GM23248 (cell line): ENCODE results near the gene STK32B. TPM values are rescaled to one million over a fixed set of nuclear protein-coding genes. Genes with fewer than 3 reads are reported as not detected.
"Not testable (repeated sequence)": the region's sequence is repeated elsewhere in the genome, so short reads cannot be mapped to it uniquely, and the experiment has no call there.

Source experiments
- DNase-seq: peaks from one replicate; pipeline ENCODE4 v3.0.0-alpha.2; 2015
- H2AFZ ChIP-seq: fragments of 200-600 bp; sonication (generic); 2 replicates; pipeline ENCODE4 v1.6.1; 2016; ENCODE audit warnings: antibody characterized with exemption
- H3F3A ChIP-seq: fragments of 200-600 bp; sonication (generic); 2 replicates; pipeline ENCODE4 v1.6.1; 2016; ENCODE audit warnings: mild to moderate bottlenecking, antibody characterized with exemption, mixed run types; ENCODE audit not compliant: insufficient read depth
- H3K27ac ChIP-seq: fragments of 200-600 bp; sonication (generic); 2 replicates; pipeline ENCODE4 v1.5.1; 2016; ENCODE audit warnings: mild to moderate bottlenecking
- H3K27me3 ChIP-seq: fragments of 200-600 bp; sonication (generic); replicated peaks from 2 replicates; pipeline ENCODE4 v1.6.1; 2016; ENCODE audit warnings: mild to moderate bottlenecking; ENCODE audit not compliant: insufficient read depth
- H3K36me3 ChIP-seq: fragments of 200-600 bp; sonication (generic); 2 replicates; pipeline ENCODE4 v1.6.1; 2016; ENCODE audit warnings: low read depth, mild to moderate bottlenecking
- H3K4me1 ChIP-seq: fragments of 200-600 bp; sonication (generic); 2 replicates; pipeline ENCODE4 v1.6.1; 2016; ENCODE audit warnings: mild to moderate bottlenecking; ENCODE audit not compliant: insufficient read depth
- H3K4me2 ChIP-seq: fragments of 200-600 bp; sonication (generic); one replicate; pipeline ENCODE4 v1.6.1; 2016; ENCODE audit warnings: mild to moderate bottlenecking; ENCODE audit not compliant: unreplicated experiment
- H3K4me3 ChIP-seq: fragments of 200-600 bp; sonication (generic); 2 replicates; pipeline ENCODE4 v1.5.1; 2016; ENCODE audit warnings: mild to moderate bottlenecking
- H3K79me2 ChIP-seq: fragments of 200-600 bp; sonication (generic); 2 replicates; pipeline ENCODE4 v1.6.1; 2016; ENCODE audit warnings: mild to moderate bottlenecking; ENCODE audit not compliant: insufficient read depth
- H3K9ac ChIP-seq: fragments of 200-600 bp; sonication (generic); 2 replicates; pipeline ENCODE4 v1.6.1; 2016; ENCODE audit warnings: mild to moderate bottlenecking
- H3K9me2 ChIP-seq: fragments of 200-600 bp; sonication (generic); 2 replicates; pipeline ENCODE4 v1.6.1; 2016; ENCODE audit warnings: mixed run types, mild to moderate bottlenecking, moderate library complexity; ENCODE audit not compliant: insufficient read depth
- H3K9me3 ChIP-seq: fragments of 200-600 bp; sonication (generic); one replicate; pipeline ENCODE4 v1.6.1; 2017; ENCODE audit warnings: low read depth
- H4K20me1 ChIP-seq: fragments of 200-600 bp; sonication (generic); 2 replicates; pipeline ENCODE4 v1.6.0; 2016; ENCODE audit not compliant: insufficient read depth
- EZH2 ChIP-seq: fragments of 200-600 bp; sonication (generic); IDR thresholded peaks from 2 replicates; pipeline ENCODE4 v1.6.1; 2018; ENCODE audit warnings: antibody characterized with exemption, mild to moderate bottlenecking; ENCODE audit not compliant: insufficient read depth, poor library complexity, severe bottlenecking
- EZH2phosphoT487 ChIP-seq: fragments of 200-600 bp; sonication (generic); IDR thresholded peaks from 2 replicates; pipeline ENCODE4 v1.6.1; 2018; ENCODE audit warnings: antibody characterized with exemption, moderate library complexity, mild to moderate bottlenecking, low read depth; ENCODE audit not compliant: insufficient read depth
- WGBS, 2 experiments: methylation state at CpG; one replicate each; pipeline ENCODE4 v1.1.6; 2015 to 2017; ENCODE audit warnings: low lambda C conversion rate in 2 of 2, low coverage in 1 of 2; ENCODE audit errors: missing lambda C conversion rate in 2 of 2; 5-methylcytosine and 5-hydroxymethylcytosine counted together
- in situ Hi-C: fragments of 300-500 bp; cut with MboI; formaldehyde crosslinking; loops from 2 replicates; pipeline ENCODE4 v1.15.0; 2020
- polyA plus RNA-seq: library from polyadenylated mRNA; unstranded; fragments of >200 nt; fragmentation: Nextera tagmentation; extraction: Ambion mirVana; gene quantifications from 2 replicates; pipeline ENCODE4 v1.2.1, GENCODE V29; 2016
- total RNA-seq: library from RNA; depleted of rRNA; stranded (reverse); fragments of >200 nt; shearing (Covaris generic); gene quantifications from 2 replicates; pipeline ENCODE4 v1.2.3, GENCODE V29; 2014

Gene STK32B
- total and polyA plus RNA-seq, 2 experiments from 2014 or later = 4.9 to 6.1 TPM

DNA sequence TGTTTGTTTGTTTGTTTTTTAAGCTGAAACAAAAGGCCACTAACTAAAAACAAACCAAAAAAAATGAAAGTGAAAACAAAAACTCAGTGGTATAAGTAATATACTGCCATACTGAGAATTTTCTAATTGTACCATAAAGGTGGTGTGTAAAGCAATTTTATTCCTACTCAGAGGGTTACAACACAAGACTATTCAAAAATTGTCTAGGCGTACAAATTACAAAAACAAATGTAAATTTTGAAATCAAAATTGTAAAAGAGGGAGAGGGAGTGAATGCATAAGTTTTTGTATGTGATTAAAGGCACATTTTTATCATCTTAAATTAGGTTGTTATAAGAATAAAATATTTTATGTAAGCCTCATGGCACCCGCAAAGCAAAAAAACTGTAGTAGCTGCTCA lies 232.6 kb downstream of the STK32B start:
- 74% methylated on average over 2 of the region's 2 CpGs for WGBS, 2 experiments
- Histone ChIP-seq H3K9me3 (no peaks in the 10 kb centered on the region), H3K27ac (no peak overlapping the region), H3K4me1 (no peaks in the 10 kb centered on the region), H2AFZ (no peak overlapping the region), H3K4me3 (no peak overlapping the region), H3K27me3 (no peaks in the 10 kb centered on the region), H3K79me2 (no peaks in the 10 kb centered on the region), H4K20me1 (no peaks in the 10 kb centered on the region), H3K9me2 (no peaks in the 10 kb centered on the region), H3K9ac (no peak overlapping the region), H3K4me2 (no peak overlapping the region), H3F3A (no peaks in the 10 kb centered on the region), H3K36me3 (no peaks in the 10 kb centered on the region)
- DNase-seq = no peak
- no peak for TF ChIP-seq EZH2phosphoT487
- no peak for TF ChIP-seq EZH2
- in situ Hi-C loops = no loop called here

DNA sequence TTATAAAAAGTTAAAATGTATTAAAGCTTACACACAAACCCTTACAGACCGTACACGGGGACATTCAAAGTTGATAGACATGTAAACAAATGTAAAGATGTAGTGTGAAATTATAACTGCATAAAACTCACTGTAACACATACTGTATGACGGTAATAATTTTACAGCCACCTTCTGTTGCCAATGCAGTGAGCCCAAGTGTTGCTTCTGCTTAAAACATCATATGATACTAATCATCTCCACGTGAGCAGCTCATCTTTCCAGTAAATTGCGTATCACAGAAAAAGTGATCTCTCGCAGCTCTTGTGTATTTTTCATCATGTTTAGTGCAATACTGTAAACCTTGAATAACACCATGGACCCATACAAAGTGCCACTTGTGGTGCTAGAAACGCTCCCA lies 233.2 kb downstream of the STK32B start:
- Histone ChIP-seq H3K4me1 (no peaks in the 10 kb centered on the region), H3F3A (no peaks in the 10 kb centered on the region), H3K9me2 (no peaks in the 10 kb centered on the region), H3K4me3 (no peak overlapping the region), H4K20me1 (no peaks in the 10 kb centered on the region), H3K27ac (no peak overlapping the region), H3K9ac (no peak overlapping the region), H3K9me3 (no peaks in the 10 kb centered on the region), H3K79me2 (no peaks in the 10 kb centered on the region), H3K27me3 (no peaks in the 10 kb centered on the region), H3K36me3 (no peaks in the 10 kb centered on the region), H3K4me2 (no peak overlapping the region), H2AFZ (no peak overlapping the region)
- in situ Hi-C loops = no loop called here
- 40 to 41% methylated on average over 7 of the region's 7 CpGs for WGBS, 2 experiments
- DNase-seq = no peak
- TF ChIP-seq EZH2 (no peak), EZH2phosphoT487 (no peak)

DNA sequence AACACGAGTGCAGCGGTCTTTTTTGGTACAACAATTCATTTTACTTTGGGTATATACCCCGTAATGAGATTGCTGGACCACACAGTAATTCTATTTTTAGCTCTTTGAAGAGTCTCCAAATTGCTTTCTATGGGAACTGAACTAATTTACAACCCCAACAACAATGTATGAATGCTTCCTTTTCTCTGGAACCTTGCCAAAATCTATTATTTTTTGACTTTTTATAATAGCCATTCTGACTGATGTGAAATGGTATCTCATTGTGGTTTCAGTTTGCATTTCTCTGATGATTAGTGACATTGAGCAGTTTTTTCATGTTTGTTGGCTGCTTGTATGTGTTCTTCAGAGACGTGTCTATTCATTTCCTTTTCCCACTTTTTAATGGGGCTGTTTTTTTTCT lies 240.8 kb downstream of the STK32B start:
- DNase-seq = no peak

DNA sequence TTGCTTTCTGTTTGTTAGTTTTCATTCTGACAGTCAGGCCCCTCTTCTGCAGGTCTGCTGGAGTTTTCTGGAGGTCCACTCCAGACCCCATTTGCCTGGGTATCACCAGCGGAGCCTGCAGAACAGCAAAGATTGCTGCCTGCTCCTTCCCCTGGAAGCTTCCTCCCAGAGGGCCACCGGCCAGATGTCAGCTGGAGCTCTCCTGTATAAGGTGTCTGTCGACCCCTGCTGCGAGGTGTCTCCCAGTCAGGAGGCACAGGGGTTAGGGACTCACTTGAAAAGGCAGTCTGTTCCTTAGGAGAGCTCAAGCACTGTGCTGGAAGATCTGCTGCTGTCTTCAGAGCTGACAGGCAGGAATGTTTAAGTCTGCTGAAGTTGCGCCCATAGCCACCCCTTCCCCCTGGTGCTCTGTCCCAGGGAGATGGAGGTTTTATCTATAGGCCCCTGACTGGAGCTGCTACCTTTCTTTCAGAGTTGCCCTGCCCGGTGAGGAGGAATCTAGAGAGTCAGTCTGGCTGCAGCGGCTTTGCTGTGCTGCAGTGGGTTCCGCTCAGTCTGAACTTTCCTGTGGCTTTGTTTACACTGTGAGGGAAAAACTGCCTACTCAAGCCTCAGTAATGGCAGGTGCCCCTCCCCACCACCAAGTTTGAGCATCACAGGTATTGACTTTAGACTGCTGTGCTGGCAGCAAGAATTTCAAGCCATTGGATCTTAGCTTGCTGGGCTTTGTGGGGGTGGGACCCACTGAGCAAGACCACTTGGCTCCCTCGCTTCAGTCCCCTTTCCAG lies 246.9 kb downstream of the STK32B start:
- H3K9ac ChIP-seq, H3F3A ChIP-seq, in situ Hi-C loops, H3K4me2 ChIP-seq, H3K36me3 ChIP-seq, H3K79me2 ChIP-seq, H3K27me3 ChIP-seq, H3K9me2 ChIP-seq, H3K9me3 ChIP-seq, DNase-seq, H4K20me1 ChIP-seq, H3K4me1 ChIP-seq, H3K27ac ChIP-seq, H3K4me3 ChIP-seq, H2AFZ ChIP-seq: not testable (repeated sequence)
- 58 to 73% methylated on average over 9 of the region's 9 CpGs for WGBS, 2 experiments

More for the DNA sequence above, 240.8 kb downstream of the STK32B start:
- H3K4me2 ChIP-seq = no peak overlapping the region
- H3K9me3 ChIP-seq = no peaks in the 10 kb centered on the region
- no peak overlapping the region for H2AFZ ChIP-seq
- no peaks in the 10 kb centered on the region for H3K36me3 ChIP-seq
- in situ Hi-C loops = no loop called here
- no peak overlapping the region for H3K4me3 ChIP-seq
- no peaks in the 10 kb centered on the region for H4K20me1 ChIP-seq
- H3K79me2 ChIP-seq = no peaks in the 10 kb centered on the region
- no peak overlapping the region for H3K9ac ChIP-seq
- H3F3A ChIP-seq = no peaks in the 10 kb centered on the region
- no peaks in the 10 kb centered on the region for H3K9me2 ChIP-seq
- 51% methylated on average over 4 of the region's 4 CpGs for WGBS, 2 experiments
- no peak overlapping the region for H3K27ac ChIP-seq
- no peaks in the 10 kb centered on the region for H3K4me1 ChIP-seq
- no peaks in the 10 kb centered on the region for H3K27me3 ChIP-seq
- TF ChIP-seq EZH2 (no peak), EZH2phosphoT487 (no peak)

DNA sequence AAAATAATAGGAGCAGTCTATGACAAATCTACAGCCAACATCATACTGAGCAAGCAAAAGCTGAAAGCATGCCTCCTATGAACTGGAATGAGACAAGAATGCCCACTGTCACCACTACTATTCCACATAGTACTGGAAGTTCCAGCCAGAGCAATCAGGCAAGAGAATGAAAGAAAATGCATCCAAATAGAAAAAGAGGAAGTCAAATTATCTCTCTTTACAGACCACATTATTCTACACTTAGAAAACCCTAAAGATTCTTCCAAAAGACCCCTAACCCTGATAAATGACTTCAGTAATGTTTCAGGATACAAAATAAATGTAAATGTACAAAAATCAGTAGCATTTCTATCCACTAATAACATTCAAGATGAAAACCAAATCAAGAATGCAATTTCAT lies 249.0 kb downstream of the STK32B start:
- Histone ChIP-seq H3K9ac (no peak overlapping the region), H3K4me3 (no peak overlapping the region), H3K27ac (no peak overlapping the region), H3K4me2 (no peak overlapping the region), H3K9me2 (no peaks in the 10 kb centered on the region), H2AFZ (no peak overlapping the region), H3K79me2 (no peaks in the 10 kb centered on the region), H3K4me1 (no peaks in the 10 kb centered on the region), H3K9me3 (no peaks in the 10 kb centered on the region), H3K36me3 (no peaks in the 10 kb centered on the region), H4K20me1 (no peaks in the 10 kb centered on the region), H3F3A (no peaks in the 10 kb centered on the region), H3K27me3 (no peaks in the 10 kb centered on the region)
- in situ Hi-C loops = no loop called here
- TF ChIP-seq EZH2 = no peak
- no peak for TF ChIP-seq EZH2phosphoT487
- DNase-seq = no peak
